Epidermal melanocyte (primary cell): ENCODE data around the gene RDH8.

Source experiments
- DNase-seq: peaks from one replicate; pipeline ENCODE4 v3.0.0; 2011; ENCODE audit warnings: low spot score; ENCODE audit not compliant: insufficient read length

RDH8 gene

GRCh38 chr19:10036601-10037071, 23.4 kb downstream of the RDH8 start:
- no peak for DNase-seq

DNA sequence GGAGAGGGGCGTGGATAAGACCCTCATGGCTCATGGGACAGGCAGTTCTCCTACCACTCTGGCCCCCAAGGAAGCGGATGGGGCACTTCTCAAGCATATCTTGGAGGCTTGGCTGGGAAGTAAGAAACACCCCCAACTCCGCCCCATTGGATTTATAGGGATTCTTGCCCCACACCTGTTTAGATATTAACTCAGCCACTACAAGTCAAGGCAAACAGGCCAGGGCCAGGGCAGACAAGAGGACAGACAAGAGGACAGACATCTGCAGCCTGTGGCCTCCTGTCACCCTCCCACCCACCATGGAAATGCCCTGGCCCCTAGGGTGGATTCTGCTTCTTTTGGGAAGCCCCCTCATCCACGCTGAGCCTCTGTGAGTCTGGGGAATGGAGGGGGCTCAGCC, 24.1 kb downstream of the RDH8 start:
- DNase-seq = no peak

GRCh38 chr19:10037809-10038208, 24.5 kb downstream of the RDH8 start:
- DNase-seq = no peak

- DNase-seq = no peak
Observed at GRCh38 chr19:10043286-10043927, 30.1 kb downstream of the RDH8 start.

GRCh38 chr19:10044390-10044789, 31.1 kb downstream of the RDH8 start:
- no peak for DNase-seq

DNA sequence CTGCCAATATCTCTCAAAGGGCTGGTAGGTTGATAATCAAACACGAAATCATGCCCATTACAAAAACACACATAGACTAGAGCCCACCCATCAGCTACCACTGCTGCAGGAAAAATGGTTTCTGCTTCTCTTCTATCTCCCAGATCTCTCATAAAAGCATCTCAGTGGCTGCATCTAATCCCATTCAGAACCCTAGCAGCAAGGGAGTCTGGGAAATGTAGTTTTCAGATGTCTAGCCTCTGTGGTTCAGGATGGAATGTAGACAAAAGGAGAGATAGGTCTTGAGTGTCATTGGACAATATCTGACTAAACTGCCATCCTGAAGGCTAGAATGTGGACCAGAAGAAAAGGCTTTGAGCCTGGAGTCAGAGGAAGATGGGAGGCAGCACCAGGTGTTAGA, 32.1 kb downstream of the RDH8 start:
- DNase-seq = no peak

GRCh38 chr19:10049626-10050025, 36.3 kb downstream of the RDH8 start:
- no peak for DNase-seq

DNA sequence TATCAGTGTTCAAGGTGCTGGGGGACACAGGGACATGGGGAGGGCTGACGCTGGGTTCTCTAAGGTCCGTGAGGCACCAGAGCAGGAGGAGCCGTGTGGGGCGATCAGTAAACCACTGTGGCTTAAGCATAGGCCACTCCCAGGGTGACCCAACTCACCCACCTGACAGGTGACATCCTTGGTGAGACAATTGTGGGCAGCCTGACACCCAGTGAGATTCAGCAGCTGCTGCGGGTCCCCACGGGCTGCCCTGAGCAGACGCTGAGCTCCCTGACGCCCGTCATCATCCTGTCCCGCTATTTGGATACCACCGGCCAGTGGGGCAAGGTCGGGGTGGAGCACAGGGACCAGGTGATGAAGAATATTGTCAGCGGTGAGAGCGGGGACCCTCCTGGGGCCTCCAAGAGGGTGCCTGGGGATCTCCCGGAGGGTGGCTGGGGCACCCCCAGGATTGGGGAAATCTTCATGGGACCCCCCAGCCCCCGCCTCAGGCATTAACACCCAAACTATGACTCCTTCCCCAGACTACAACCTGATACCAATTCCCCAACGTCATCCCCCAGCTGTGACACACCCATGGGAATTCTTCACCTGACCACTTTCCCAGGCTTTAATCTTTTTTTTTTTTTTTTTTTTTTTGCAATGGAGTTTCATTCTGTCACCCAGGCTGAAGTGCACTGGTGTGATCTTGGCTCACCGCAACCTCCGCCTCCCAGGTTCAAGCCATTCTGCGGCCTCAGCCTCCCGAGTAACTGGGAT, 39.5 kb downstream of the RDH8 start:
- no peak for DNase-seq

DNA sequence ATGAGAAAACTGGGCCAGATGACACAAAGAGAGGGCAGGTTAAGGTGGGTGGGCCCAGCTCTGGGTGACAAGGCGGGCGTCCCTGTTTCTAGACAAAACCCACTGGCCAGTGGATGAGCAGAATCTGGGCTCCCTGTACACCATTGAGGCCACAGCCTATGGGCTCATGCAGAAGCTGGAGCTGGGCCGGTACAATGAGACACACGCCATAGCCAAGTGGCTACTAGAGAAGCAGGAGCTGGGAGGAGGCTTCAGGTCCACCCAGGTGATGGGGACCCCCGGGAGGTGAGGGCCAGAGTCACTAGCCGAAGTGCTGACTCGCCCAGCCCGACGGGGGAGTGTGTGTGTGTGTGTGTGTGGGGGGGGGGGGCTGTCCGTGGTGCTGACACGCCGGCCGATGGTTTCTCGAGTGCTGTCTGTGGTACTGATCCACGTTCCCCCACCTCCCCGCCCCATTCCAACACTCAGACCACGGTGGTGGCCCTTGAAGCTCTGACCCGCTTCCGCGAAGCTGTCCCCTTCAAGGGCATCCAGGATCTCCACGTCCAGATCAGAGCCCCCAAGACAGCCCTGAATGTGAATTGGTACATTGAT, 48.5 kb downstream of the RDH8 start:
- DNase-seq = no peak

GRCh38 chr19:10068205-10068604, 54.9 kb downstream of the RDH8 start:
- no peak for DNase-seq

DNA sequence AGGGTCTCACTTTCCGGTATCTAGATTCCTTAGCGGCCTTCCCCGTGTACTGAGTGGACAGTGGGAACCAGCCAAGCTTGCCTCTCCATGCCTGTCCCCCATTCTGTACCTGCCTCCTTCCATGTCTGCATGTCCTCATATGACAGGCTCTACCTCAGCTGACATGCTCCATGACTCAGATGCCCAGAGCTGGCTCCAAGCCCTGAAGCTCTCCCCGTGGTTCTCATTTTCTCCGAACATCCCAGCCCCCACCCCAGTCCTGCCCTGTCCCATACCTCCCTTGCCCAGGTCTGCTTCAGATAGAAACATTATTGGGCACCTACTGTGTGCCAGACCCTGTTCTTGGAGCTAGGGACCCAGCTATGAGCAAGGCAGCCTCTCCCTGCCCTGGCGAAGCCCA, 55.8 kb downstream of the RDH8 start:
- DNase-seq = no peak

- DNase-seq = no peak
Observed at GRCh38 chr19:10070730-10071446, 57.6 kb downstream of the RDH8 start.
